Ishikawa (cell line): ENCODE results near the gene CX3CR1.

Experiments used
- CEBPB ChIP-seq: IDR thresholded peaks from 2 replicates; pipeline ENCODE4 v1.6.1; 2012
- CREB1 ChIP-seq: IDR thresholded peaks from 2 replicates; pipeline ENCODE4 v1.6.1; 2012; ENCODE audit warnings: low read depth
- EGR1 ChIP-seq: IDR thresholded peaks from 2 replicates; pipeline ENCODE4 v1.6.1; 2012
- EP300 ChIP-seq: IDR thresholded peaks from 2 replicates; pipeline ENCODE4 v1.6.1; 2012; ENCODE audit warnings: borderline replicate concordance
- FOXM1 ChIP-seq: IDR thresholded peaks from 2 replicates; pipeline ENCODE4 v1.6.1; 2012; ENCODE audit warnings: low read depth, borderline replicate concordance
- NFIC ChIP-seq: IDR thresholded peaks from 2 replicates; pipeline ENCODE4 v1.6.1; 2012
- RAD21 ChIP-seq: IDR thresholded peaks from 2 replicates; pipeline ENCODE4 v1.6.1; 2012; ENCODE audit warnings: low read depth
- TAF1 ChIP-seq: IDR thresholded peaks from 2 replicates; pipeline ENCODE4 v1.6.1; 2012; ENCODE audit warnings: low read depth, mild to moderate bottlenecking
- TCF12 ChIP-seq: IDR thresholded peaks from 2 replicates; pipeline ENCODE4 v1.6.1; 2012; ENCODE audit warnings: low read depth
- TEAD4 ChIP-seq: IDR thresholded peaks from 2 replicates; pipeline ENCODE4 v1.6.1; 2012
- YY1 ChIP-seq: IDR thresholded peaks from 2 replicates; pipeline ENCODE4 v1.6.1; 2012; ENCODE audit warnings: low read depth
- ZBTB7A ChIP-seq: IDR thresholded peaks from 2 replicates; pipeline ENCODE4 v1.6.1; 2012; ENCODE audit warnings: low read depth
- TF ChIP-seq, protein P1 (sequence below): IDR thresholded peaks from 2 replicates; pipeline ENCODE4 v1.6.1; 2012
- TF ChIP-seq, protein P2 (sequence below): IDR thresholded peaks from 2 replicates; pipeline ENCODE4 v1.6.1; 2012
- TF ChIP-seq, protein P3 (sequence below): IDR thresholded peaks from 2 replicates; pipeline ENCODE4 v1.6.1; 2012; ENCODE audit warnings: low read depth, mild to moderate bottlenecking

Gene CX3CR1

DNA sequence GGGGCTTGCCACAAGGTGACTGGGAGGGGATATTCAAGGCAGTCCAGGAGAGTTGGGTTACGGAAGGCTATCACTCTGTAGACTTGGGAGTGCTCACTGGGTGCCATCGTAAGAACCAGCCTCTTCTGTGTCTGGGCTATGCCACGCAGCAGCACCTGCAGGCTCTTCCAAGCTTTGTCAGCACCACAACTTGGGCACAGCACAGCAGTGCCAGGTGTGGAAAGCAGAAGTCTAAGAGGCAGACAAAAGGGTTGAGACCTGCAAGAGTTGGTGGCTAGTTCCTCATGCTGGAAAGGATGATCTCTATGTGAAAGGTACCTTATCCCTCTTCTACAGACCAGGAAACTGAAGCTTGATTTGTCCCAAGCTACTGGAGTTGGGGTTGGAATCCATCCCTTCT, 15.8 kb downstream of the CX3CR1 start:
- TF ChIP-seq RAD21 (no peak), TEAD4 (no peak), EP300 (no peak), ZBTB7A (no peak), TAF1 (no peak), CREB1 (no peak), CEBPB (no peak), NFIC (no peak)
- TF ChIP-seq, protein P1, sequence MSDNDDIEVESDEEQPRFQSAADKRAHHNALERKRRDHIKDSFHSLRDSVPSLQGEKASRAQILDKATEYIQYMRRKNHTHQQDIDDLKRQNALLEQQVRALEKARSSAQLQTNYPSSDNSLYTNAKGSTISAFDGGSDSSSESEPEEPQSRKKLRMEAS: no peak
- TF ChIP-seq, protein P2, sequence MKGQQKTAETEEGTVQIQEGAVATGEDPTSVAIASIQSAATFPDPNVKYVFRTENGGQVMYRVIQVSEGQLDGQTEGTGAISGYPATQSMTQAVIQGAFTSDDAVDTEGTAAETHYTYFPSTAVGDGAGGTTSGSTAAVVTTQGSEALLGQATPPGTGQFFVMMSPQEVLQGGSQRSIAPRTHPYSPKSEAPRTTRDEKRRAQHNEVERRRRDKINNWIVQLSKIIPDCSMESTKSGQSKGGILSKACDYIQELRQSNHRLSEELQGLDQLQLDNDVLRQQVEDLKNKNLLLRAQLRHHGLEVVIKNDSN: no peak
- TF ChIP-seq, protein P3, sequence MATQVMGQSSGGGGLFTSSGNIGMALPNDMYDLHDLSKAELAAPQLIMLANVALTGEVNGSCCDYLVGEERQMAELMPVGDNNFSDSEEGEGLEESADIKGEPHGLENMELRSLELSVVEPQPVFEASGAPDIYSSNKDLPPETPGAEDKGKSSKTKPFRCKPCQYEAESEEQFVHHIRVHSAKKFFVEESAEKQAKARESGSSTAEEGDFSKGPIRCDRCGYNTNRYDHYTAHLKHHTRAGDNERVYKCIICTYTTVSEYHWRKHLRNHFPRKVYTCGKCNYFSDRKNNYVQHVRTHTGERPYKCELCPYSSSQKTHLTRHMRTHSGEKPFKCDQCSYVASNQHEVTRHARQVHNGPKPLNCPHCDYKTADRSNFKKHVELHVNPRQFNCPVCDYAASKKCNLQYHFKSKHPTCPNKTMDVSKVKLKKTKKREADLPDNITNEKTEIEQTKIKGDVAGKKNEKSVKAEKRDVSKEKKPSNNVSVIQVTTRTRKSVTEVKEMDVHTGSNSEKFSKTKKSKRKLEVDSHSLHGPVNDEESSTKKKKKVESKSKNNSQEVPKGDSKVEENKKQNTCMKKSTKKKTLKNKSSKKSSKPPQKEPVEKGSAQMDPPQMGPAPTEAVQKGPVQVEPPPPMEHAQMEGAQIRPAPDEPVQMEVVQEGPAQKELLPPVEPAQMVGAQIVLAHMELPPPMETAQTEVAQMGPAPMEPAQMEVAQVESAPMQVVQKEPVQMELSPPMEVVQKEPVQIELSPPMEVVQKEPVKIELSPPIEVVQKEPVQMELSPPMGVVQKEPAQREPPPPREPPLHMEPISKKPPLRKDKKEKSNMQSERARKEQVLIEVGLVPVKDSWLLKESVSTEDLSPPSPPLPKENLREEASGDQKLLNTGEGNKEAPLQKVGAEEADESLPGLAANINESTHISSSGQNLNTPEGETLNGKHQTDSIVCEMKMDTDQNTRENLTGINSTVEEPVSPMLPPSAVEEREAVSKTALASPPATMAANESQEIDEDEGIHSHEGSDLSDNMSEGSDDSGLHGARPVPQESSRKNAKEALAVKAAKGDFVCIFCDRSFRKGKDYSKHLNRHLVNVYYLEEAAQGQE: no peak

DNA sequence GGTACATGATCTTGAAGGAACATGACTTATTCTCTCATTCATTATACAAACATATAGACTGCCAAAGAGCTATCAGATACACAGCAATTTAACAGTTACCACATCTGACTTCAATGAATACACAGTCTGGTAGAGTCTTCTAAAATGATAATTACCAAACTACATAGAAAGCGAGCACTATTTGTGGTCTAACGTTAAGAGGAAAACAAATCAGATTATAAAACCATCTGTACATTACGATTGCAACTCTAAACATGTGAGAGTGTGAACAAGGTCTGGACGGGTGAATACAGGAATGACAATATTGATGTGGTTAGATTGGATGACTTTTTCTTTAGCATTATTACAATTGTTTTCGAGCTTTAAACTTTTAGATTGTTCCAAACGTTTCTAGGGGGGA, 16.3 kb downstream of the CX3CR1 start:
- TF ChIP-seq NFIC (no peak), FOXM1 (no peak), CREB1 (no peak)
- TF ChIP-seq, protein P3: no peak

DNA sequence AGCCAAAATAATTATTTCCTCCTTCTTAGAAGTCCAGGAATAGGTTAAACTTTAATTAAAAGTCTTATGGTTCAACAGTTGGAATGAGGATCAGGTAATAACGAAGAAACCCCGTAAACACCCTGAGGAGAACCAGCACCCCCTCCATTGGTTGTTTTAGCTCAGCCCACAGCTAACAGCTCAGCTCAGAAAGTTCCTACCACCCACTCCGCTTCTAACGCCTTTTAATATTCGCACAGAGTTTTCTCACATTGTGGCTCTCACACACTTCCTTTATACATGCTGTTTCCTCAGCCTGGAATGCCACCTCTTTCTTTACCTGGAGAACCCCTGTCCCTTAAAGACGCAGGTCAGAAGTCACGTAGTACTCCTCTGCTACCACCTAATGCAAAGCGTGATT, 17.0 kb downstream of the CX3CR1 start:
- no peak for TF ChIP-seq NFIC
- TF ChIP-seq EP300: no peak
- no peak for TF ChIP-seq CEBPB
- no peak for TF ChIP-seq FOXM1
- no peak for TF ChIP-seq ZBTB7A
- TF ChIP-seq EGR1: no peak
- TF ChIP-seq, protein P3: no peak
- TF ChIP-seq RAD21: no peak
- TF ChIP-seq, protein P1: no peak

DNA sequence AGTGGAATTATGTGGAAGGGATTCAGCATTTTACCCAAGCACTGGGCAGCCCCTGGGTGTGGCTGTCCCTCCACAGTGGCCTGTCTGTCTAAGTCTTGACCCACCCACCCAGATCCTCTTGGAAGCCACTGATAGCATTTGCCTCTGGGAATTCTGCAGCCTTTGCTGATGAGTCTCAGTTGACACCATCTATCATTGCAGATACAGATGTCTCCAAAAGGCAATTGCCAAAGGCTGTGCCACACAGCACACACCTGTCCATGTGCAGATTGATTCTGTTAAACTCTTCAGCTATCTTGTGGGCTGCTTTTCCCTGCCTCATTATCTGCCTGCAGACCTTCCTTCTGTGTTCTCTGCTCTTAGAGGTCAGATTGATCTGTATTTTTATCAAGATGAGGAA, 18.1 kb downstream of the CX3CR1 start:
- TF ChIP-seq CEBPB (no peak), EGR1 (no peak), TEAD4 (no peak), RAD21 (no peak), YY1 (no peak), FOXM1 (no peak), ZBTB7A (no peak), NFIC (no peak), TCF12 (no peak), TAF1 (no peak), EP300 (no peak), CREB1 (no peak)
- TF ChIP-seq, protein P3: no peak
- TF ChIP-seq, protein P1: no peak
- TF ChIP-seq, protein P2: no peak
